Hindlimb muscle (tissue), 1 donor: ENCODE measurements around the gene LTBP4. TPM values are rescaled to one million over a fixed set of nuclear protein-coding genes. Genes with fewer than 3 reads are reported as not detected.
"Not testable (repeated sequence)": the region's sequence is repeated elsewhere in the genome, so short reads cannot be mapped to it uniquely, and the experiment has no call there.

Experiments used
- DNase-seq: peaks from one replicate; pipeline ENCODE4 v3.0.0-alpha.2; 2013
- polyA plus RNA-seq: library from polyadenylated mRNA; unstranded; fragments of 120-200 nt; gene quantifications from one replicate; pipeline ENCODE4 v1.2.1, GENCODE V29; 2013; ENCODE audit not compliant: insufficient read length

LTBP4 gene
- polyA plus RNA-seq, 1 donor: 297 TPM

DNA sequence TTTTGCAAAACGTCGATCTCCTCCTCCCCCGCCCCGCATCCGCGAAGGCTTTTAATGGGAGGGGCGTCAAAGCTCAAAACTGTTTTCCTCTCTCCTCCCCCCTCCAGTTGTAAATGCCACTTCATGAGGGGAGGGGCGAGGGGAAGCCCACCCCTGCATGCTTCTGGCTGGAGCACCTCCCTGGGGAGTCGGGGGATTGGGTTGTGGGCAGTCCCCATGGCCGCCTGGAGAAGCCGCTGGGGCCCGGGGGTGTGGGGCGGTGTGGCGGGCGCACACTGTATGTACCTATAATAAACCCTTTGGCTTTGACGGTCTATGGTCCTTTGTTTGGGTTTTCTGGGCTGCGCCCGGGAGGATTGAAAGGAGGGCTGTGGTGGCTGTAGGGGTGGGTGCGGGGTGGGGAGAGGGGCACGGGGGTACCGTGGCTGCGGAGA is 25.0 kb upstream of the LTBP4 start:
- DNase-seq: no peak

DNA sequence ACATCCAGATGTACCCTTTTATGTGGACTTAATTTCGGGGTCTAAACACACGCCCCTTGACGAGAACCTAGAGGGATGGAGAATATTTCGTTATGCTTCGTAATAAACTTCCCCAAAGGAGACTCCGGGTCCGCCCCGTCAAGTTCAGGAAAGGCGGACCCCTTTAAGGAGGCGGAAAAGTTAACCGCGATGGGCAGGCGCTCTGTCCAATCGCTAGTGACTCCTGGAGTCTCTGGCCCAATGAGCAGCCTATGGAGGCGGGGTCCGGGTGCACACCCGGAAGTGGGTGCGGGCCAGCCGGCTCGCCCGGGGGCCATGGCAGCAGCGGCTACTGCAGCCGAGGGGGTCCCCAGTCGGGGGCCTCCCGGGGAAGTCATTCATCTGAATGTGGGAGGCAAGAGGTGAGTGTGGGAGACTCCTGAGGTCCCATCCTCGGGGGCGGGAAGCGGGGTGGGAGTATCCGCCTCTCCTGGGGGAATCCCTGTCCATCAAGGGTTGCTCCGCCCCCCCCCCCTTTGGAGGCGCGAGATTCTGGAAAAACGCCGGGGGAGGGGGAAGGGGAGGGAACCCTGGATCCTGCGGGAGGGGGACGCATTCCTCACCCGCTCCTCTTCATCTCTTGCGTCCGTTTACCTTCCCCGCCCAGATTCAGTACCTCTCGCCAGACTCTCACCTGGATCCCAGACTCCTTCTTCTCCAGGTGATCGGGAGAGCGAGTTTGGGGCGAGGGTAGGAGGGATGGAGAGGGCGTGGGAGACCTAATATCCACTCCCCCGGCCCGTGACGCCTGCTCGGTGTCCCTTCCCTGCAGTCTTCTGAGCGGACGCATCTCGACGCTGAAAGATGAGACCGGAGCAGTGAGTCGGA is 24.4 kb upstream of the LTBP4 start, which contains the start of gene SHKBP1:
TSS of gene SHKBP1 (plus strand) at position 289 of the 867 bp plus-strand sequence. CDS start at position 316, 27 bp downstream.
- DNase-seq: peak; percentile 96

DNA sequence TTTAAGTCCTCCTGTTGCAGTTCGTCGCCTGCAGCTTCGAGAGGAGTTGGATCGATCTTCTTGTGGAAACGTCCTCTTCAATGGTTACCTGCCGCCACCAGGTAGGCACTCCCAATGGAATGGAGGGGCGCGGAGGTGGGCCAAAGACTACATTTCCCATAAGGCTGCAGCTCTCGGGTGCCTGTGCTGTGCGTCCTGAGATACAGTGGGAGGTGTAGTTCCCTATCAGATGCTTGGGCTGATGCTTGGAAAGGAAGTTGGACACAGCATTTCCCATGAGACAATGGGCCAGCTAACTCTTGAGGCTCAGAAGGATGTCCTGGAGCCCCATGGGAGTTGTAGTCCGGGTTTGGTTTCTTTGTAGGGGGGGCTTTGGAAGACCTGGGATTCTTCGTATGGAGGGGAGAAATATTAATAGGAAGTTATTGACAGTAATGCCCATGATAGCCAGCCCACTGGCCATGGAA is 22.7 kb upstream of the LTBP4 start:
- DNase-seq: no peak

DNA sequence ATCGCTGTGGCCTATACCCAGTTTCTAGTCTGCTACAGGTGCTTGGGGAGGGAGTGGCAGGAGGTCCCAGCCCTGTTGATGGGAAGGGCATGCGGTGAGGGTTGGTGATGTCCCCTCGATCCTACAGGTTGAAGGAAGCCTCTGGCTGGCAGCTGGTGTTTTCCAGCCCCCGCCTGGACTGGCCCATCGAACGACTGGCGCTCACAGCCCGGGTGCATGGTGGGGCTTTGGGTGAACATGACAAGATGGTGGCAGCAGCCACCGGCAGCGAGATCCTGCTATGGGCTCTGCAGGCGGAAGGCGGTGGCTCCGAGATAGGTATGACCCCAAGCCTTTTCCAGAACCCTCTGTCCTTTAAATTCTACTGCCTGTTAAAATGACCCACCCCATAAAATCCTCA is 20.6 kb upstream of the LTBP4 start:
- no peak for DNase-seq

DNA sequence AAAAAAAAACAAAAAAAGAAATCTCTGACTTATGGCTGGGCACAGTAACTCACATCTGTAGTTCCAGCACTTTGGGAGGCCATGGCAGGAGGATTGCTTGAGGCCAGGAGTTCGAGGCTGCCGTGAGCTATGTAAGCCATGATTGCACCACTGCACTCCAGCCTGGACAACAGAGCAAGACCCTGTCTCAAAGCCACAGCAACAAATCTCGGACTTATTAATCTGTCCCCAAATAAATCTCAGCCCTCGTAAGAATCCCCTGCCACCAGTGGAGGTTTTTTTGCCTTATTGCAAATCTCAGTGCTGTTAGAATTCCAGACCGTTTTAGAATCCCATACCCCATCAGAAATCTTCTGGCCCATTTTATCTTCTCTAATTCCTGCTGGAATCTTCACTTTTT is 19.6 kb upstream of the LTBP4 start:
- DNase-seq: no peak

DNA sequence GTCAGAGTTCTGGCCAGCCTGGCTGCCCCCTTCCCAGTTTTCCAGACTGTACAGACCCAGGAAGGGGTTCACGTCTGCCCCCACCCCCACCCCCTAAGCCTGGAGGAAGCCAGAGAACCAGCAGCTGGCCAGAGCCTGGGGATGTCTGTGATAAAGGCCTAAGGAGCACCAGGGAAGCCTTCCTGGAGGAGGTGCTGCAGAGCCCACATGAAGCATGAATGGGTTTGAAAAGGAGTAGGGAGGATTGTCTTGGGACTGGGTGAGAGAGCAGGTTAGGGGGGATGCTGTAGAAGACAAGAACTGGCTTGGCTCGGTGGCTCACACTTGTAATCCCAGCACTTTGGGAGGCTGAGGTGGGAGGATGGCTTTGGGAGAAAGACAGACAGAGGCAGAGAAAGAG is 18.7 kb upstream of the LTBP4 start:
- DNase-seq: no peak

DNA sequence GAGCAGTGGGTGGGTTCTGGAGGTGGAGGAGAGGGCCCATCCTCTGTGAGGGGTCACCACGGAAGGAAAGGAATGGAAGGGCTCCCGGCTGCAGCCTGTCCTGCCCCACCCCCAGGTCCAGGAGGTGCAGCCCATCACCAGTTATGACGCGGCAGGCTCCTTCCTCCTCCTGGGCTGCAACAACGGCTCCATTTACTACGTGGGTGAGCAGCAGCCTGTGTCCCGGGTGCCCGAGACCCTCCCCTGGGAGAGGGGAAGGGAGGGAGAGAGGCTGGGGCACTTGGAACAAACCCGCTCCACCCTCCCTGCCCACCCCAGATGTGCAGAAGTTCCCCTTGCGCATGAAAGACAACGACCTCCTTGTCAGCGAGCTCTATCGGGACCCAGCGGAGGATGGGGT is 17.9 kb upstream of the LTBP4 start:
- DNase-seq: no peak

DNA sequence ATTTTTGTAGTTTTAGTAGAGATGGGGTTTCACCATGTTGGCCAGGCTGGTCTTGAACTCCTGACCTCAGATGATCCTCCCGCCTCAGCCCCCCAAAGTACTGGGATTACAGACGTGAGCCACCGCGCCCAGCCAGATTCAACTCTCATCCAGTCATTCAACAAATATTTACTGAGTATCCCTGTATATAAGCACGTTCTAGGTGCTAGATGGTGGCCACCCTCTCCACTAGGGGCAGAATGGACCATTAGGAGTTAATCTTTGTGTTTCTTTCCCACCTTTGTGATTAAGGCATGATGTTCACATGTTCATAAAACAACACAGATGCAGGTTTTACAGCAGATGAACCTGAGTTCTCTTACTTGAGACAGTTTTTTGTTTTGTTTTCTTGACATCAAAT is 17.2 kb upstream of the LTBP4 start:
- no peak for DNase-seq

DNA sequence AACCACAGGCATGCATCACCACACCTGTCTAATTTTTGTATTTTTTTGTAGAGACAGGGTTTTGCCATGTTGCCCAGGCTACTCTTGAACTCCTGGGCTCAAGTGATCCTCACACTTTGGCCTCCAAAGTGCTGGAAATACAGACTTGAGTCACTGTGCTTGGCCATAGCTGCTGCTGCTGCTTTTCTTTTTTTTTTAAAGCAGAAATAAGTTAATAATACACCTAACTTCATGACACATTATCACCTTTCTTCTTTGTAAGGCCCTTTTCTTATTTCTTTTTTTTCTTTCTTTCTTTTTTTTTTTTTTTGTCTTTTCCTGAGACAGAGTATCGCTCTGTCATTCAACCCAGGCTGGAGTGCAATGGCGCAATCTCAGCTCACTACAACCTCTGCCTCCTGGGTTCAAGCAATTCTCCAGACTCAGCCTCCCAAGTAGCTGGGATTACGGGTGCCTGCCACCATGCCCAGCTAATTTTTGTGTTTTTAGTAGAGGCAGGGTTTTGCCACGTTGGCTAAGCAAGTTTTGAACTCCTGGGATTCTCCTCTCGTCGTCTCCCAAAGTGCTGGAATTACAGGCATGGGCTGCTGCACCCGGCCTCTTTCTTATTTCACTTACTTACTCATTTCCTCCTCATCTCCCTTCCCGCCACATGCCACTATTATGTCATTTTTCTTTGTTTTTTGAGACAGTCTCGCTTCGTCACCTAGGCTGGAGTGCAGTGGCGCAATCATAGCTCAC is 15.8 kb upstream of the LTBP4 start:
- no peak for DNase-seq

DNA sequence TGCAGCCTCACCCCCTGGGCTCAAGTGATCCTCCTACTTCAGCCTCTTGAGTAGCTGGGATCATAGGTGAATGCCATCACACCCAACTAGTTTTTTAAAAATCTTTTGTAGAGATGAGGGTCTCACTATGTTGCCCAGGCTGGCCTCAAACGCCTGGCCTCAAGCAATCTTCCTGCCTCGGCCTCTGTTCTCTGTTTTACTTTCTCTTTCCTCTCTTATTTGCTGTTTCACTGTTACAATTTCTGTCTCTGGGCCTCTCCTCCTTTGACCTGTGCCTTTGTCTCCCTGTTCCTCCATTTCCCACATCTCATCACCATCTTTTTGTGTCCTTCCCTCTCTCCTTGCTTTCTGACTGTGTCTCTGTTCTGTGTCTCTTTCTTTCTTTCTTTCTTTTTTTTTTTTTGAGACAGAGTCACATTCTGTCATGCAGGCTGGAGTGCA is 15.2 kb upstream of the LTBP4 start:
- no peak for DNase-seq

DNA sequence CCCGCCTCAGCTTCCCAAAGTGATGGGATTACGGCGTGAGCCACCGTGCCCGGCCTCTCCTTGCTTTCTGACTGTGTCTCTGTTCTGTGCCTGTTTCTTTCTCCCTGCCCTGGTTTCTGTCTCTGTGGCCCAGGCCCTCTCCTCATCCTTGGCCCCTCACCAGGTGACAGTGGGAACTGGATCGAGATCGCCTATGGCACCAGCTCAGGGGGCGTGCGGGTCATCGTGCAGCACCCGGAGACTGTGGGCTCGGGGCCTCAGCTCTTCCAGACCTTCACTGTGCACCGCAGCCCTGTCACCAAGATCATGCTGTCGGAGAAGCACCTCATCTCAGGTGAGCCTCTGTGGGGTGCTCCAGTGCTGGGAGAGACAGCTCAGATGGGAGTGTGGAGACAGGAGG is 14.6 kb upstream of the LTBP4 start:
- no peak for DNase-seq

DNA sequence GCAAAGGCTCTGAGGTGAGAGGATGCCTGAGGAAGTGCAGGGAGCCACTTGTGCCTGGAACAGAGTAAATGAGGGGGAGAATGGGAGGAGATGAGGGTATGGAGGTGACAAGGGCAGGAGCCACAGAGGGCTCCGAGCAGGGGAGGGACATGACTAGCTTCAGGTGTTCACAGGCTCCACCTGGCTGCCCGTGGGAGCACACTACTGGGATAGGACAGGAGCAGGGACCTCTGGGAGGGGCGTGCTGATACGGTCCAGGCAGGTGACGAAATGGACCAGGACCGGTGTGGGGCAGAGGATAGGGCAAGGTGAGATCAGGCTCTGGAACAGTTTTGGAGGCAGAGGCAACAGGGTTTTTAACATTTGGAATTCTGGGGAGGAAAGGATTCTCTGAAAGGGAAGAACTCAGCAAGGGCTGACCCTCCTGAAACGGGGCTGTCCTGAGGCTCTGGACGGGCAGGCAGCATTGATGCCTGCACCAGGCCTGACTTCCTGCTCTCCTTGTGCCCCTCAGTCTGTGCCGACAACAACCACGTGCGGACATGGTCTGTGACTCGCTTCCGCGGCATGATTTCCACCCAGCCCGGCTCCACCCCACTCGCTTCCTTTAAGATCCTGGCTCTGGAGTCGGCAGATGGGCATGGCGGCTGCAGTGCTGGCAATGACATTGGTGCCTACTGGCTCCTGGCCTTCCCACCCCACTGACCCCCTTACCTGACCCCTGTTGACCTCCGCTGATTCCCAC is 12.9 kb upstream of the LTBP4 start:
- DNase-seq: no peak

DNA sequence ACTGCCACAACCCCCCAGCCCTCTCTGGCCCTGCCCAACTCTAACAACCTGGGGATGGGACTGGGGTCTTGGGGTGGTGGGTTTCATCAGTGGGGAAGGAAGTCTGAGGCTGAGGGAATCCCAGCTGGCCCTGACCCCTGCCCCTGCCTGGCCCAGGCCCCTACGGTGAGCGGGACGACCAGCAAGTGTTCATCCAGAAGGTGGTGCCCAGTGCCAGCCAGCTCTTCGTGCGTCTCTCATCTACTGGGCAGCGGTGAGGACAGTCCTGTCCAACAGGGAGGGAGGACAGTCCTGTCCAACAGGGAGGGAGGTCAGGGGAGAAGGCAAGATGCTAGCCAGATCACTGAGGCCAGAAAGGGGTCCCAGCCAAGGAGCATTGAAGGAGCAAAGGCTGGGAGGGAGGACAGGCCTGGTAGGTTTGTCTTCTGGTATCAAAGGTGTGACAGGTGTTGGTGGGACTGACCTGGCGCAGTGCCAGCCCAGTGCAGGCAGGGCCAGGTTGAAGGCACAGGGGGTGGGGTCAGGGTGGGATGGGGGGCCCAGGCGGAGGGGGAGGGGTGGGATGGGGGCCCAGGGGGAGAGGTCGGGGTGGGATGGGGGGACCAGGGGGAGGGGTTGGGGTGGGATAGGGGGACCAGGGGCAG is 12.1 kb upstream of the LTBP4 start:
- DNase-seq: no peak

DNA sequence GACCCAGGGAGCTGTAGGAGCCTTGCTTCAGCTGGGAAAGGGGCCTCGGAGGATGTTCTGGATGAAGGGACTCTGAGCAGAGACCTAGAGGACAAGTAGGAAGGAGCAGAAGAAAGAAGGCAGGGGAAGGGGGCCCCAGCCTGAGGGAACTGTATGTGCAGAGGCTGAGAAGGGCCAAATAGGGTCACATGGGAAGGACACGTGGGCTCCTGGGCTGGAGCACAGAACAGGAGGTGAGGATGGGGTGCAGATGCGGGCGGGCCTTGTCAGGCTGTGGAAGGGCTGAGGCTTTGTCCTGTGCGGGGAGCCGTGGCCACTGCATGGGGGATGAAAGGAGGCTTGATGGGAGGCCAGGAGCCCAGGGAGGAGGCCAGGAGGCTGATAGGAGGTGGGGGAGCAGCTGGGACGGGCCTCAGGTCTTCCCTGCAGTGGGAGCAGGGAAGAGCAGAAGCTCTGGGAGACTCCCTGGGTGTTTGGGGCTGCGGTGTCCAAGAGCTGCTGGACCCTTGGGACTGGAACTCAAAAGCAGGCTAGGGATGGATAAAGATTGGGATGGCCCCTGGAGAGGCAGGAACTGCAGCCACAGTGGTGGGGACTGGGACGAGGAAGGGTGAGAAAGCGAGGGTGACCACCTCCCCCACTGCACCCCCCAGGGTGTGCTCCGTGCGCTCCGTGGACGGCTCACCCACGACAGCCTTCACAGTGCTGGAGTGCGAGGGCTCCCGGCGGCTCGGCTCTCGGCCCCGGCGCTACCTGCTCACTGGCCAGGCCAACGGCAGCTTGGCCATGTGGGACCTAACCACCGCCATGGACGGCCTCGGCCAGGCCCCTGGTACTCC is 11.4 kb upstream of the LTBP4 start:
- DNase-seq: no peak

DNA sequence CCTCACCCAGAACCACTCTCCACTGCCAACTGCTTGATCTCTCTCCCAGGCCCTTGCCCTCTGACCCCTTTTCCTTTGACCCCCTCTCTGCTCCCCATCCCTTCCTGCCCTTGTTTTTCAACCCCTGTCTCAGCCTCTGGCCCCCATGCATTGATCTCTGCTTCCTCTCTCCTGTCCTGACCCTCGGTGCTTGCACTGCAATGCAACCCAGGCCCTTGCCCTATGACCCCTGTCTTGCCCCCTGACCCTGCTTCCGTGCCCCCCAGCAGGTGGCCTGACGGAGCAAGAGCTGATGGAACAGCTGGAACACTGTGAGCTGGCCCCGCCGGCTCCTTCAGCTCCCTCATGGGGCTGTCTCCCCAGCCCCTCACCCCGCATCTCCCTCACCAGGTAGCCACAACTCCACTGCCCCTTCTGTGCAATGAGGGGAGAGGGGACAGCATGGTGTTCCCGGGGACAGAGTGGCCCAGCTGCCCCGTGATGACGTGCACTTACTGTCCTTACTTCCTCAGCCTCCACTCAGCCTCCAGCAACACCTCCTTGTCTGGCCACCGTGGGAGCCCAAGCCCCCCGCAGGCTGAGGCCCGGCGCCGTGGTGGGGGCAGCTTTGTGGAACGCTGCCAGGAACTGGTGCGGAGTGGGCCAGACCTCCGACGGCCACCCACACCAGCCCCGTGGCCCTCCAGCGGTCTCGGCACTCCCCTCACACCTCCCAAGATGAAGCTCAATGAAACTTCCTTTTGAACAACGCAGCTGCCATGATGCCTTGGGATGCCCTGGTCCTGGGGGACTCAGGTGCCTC is 10.5 kb upstream of the LTBP4 start:
- no peak for DNase-seq

DNA sequence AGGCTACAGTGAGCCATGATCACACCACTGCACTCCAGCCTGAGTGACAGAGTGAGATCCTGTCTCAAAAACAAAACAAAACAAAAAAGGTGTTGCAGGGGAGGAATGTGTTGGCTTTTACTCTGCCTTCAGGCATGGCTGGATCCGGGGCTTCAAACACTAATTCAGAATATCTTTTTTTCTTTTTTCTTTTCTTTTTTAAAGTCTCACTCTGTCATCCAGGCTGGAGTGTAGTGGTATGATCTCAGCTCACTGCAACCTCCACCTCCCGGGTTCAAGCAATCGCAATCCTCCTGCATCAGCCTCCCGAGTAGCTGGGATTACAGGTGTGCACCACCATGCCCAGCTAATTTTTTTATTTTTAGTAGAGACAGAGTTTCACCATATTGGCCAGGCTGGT is 9.4 kb upstream of the LTBP4 start:
- DNase-seq: not testable (repeated sequence)

DNA sequence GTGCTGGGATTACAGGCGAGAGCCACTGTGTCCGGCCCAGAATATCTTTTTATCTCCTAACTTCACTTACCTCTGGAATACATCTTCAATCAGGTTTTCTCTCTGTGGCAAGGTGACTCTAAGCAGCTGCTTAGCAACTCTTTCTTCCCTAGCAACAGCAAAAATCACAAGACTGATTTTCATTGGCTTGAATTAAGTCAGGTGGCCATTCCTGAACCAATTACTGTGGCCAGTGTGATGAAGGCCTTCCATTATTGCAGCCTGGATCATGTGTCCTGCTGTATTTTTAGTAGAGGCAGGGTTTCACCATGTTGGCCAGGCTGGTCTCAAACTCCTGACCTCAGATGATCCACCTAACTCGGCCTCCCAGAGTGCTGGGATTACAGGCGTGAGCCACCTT is 9.0 kb upstream of the LTBP4 start:
- DNase-seq: no peak

DNA sequence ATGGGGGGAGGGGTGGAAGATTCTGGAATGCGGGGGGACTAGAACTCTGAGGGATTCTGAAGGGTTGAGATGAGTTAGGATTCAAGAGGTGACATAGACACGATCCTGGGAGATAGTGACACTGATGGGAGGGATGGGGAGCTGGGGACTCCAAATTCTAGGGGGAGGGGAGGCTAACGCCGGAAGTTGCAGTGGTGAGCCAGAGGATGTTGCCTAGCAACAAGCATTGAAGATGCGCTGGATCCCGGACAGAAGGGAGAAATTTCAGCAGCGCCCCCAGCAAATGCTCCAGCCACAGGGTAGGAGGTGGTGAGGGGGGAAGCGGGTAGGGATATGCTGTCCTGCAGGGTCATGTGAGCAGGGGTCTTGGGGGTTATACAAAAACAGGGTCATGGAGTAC is 6.9 kb upstream of the LTBP4 start:
- DNase-seq: no peak

DNA sequence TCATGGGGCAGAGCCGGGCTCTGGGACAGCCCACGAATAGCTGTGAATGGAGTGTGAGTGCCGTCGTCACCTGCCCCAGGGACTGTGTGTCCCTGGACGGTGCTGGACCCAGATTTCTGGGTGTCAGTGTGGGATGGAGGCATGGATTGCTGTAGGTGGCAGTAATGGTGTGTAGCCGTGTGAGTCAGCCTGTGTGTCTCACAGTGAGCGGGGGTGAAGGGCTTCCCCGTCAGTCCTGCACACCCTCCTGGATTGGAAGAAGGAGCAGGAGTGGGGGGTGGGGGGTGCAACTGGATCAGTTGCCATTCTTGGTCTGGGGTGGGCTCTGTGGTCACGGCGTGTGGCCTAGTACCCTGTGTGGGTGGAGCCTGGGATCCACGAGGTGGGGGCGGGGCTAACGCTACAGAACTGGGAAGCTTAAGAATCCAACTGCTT is 6.5 kb upstream of the LTBP4 start:
- no peak for DNase-seq

DNA sequence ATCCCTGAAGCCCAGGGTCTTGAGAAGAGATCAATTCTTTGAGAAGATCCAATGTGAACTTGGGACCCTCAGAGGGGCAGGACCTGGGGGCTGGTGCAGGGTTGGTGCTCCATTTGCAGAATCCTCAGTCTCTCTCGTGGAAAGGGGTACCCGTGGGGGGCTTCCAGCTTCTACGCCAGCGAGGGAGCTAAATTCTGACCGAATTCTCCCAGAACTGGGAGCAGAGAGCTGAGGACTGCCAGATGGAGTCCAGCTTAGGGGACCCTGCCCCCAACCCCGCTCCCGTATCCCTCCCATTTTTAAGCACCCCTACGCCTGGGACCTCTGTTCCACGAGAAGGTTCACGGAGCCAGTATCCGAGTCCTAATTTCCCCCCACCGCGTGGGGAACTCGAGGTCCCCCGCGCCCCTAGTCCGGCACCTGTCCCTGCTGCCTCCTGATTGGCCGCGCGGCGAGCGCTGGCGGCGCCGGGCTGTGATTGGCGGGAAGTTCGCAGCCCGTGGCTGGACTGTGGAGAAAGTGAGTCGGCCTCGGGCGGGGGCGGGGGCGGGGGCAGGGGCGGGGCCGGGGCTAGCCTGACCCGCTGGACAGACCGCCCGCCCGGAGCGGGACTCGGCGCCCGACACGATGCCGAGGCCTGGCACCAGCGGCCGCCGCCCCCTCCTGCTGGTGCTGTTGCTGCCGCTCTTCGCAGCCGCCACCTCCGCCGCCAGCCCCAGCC is 4.4 kb upstream of the LTBP4 start:
- peak; percentile 74 for DNase-seq
